IPS-20b (cell line): Measurements from ENCODE around the gene ZFAND6.

ENCODE experiments used
- H3K27ac ChIP-seq: one replicate; pipeline ENCODE4 v1.5.1; 2013; ENCODE audit warnings: low read length
- H3K27me3 ChIP-seq: 2 replicates; pipeline ENCODE4 v1.6.1; 2013; ENCODE audit warnings: mild to moderate bottlenecking, low read length, inconsistent platforms; ENCODE audit not compliant: insufficient read depth
- H3K36me3 ChIP-seq: 2 replicates; pipeline ENCODE4 v1.6.1; 2013; ENCODE audit warnings: low read depth, mild to moderate bottlenecking, inconsistent platforms, low read length, moderate library complexity; ENCODE audit not compliant: insufficient read depth
- H3K4me1 ChIP-seq: 2 replicates; pipeline ENCODE4 v1.6.1; 2013; ENCODE audit warnings: mild to moderate bottlenecking, control low read depth, inconsistent platforms, low read length, moderate library complexity; ENCODE audit not compliant: insufficient read depth
- H3K4me3 ChIP-seq: 2 replicates; pipeline ENCODE4 v1.5.1; 2013; ENCODE audit warnings: mild to moderate bottlenecking, low read length, inconsistent platforms
- H3K9ac ChIP-seq: 2 replicates; pipeline ENCODE4 v1.6.1; 2013; ENCODE audit warnings: low read depth, mild to moderate bottlenecking, inconsistent platforms, low read length, moderate library complexity
- H3K9me3 ChIP-seq: 2 replicates; pipeline ENCODE4 v1.6.1; 2013; ENCODE audit warnings: mild to moderate bottlenecking, low read depth, low read length, inconsistent platforms; ENCODE audit not compliant: insufficient read depth

The ZFAND6 gene

GRCh38 chr15:80161468-80162016, 102.1 kb downstream of the ZFAND6 start:
- Histone ChIP-seq H3K4me3 (no peak overlapping the region), H3K9me3 (no peaks in the 10 kb centered on the region), H3K9ac (no peak overlapping the region), H3K36me3 (peaks cover 35% of the 10 kb centered on the region), H3K4me1 (no peaks in the 10 kb centered on the region), H3K27me3 (no peaks in the 10 kb centered on the region), H3K27ac (no peak overlapping the region)

- Histone ChIP-seq H3K4me3 (no peak overlapping the region), H3K27ac (no peak overlapping the region), H3K27me3 (no peaks in the 10 kb centered on the region), H3K4me1 (no peaks in the 10 kb centered on the region), H3K9me3 (no peaks in the 10 kb centered on the region), H3K36me3 (peaks cover 35% of the 10 kb centered on the region), H3K9ac (no peak overlapping the region)
Observed at GRCh38 chr15:80162059-80162554, 102.6 kb downstream of the ZFAND6 start.

GRCh38 chr15:80163217-80163616, 103.7 kb downstream of the ZFAND6 start:
- Histone ChIP-seq H3K4me3 (no peak overlapping the region), H3K9ac (no peak overlapping the region), H3K27me3 (no peaks in the 10 kb centered on the region), H3K9me3 (no peaks in the 10 kb centered on the region), H3K4me1 (no peaks in the 10 kb centered on the region), H3K36me3 (peaks cover 35% of the 10 kb centered on the region), H3K27ac (no peak overlapping the region)

- no peak overlapping the region for H3K4me3 ChIP-seq
- H3K9me3 ChIP-seq = no peaks in the 10 kb centered on the region
- no peak overlapping the region for H3K9ac ChIP-seq
- H3K27me3 ChIP-seq = no peaks in the 10 kb centered on the region
- H3K27ac ChIP-seq = no peak overlapping the region
- no peaks in the 10 kb centered on the region for H3K4me1 ChIP-seq
- peaks cover 35% of the 10 kb centered on the region for H3K36me3 ChIP-seq
Observed at GRCh38 chr15:80163897-80164296, 104.4 kb downstream of the ZFAND6 start.

GRCh38 chr15:80167936-80168335, 108.5 kb downstream of the ZFAND6 start:
- Histone ChIP-seq H3K27ac (no peak overlapping the region), H3K36me3 (peaks cover 7% of the 10 kb centered on the region; the same call in 1 of the 2 replicates), H3K9ac (no peak overlapping the region), H3K9me3 (no peaks in the 10 kb centered on the region), H3K27me3 (no peaks in the 10 kb centered on the region), H3K4me3 (no peak overlapping the region), H3K4me1 (no peaks in the 10 kb centered on the region)

- Histone ChIP-seq H3K36me3 (peaks cover 2% of the 10 kb centered on the region; the same call in 1 of the 2 replicates), H3K4me3 (no peak overlapping the region), H3K9ac (no peak overlapping the region), H3K9me3 (no peaks in the 10 kb centered on the region), H3K4me1 (no peaks in the 10 kb centered on the region), H3K27me3 (no peaks in the 10 kb centered on the region), H3K27ac (no peak overlapping the region)
Observed at GRCh38 chr15:80168421-80168820, 108.9 kb downstream of the ZFAND6 start.

GRCh38 chr15:80169768-80170357, 110.4 kb downstream of the ZFAND6 start:
- H3K9me3 ChIP-seq = no peaks in the 10 kb centered on the region
- no peak overlapping the region for H3K4me3 ChIP-seq
- no peaks in the 10 kb centered on the region for H3K36me3 ChIP-seq
- H3K9ac ChIP-seq = no peak overlapping the region
- no peaks in the 10 kb centered on the region for H3K27me3 ChIP-seq
- no peak overlapping the region for H3K27ac ChIP-seq
- no peaks in the 10 kb centered on the region for H3K4me1 ChIP-seq

GRCh38 chr15:80170596-80170995, 111.1 kb downstream of the ZFAND6 start:
- no peak overlapping the region for H3K9ac ChIP-seq
- H3K27me3 ChIP-seq = no peaks in the 10 kb centered on the region
- H3K36me3 ChIP-seq = no peaks in the 10 kb centered on the region
- no peak overlapping the region for H3K4me3 ChIP-seq
- H3K4me1 ChIP-seq = no peaks in the 10 kb centered on the region
- H3K27ac ChIP-seq = no peak overlapping the region
- no peaks in the 10 kb centered on the region for H3K9me3 ChIP-seq

GRCh38 chr15:80171787-80172186, 112.3 kb downstream of the ZFAND6 start:
- Histone ChIP-seq H3K4me3 (no peak overlapping the region), H3K27ac (no peak overlapping the region), H3K9me3 (no peaks in the 10 kb centered on the region), H3K4me1 (no peaks in the 10 kb centered on the region), H3K9ac (no peak overlapping the region), H3K36me3 (no peaks in the 10 kb centered on the region), H3K27me3 (no peaks in the 10 kb centered on the region)

GRCh38 chr15:80172401-80172800, 112.9 kb downstream of the ZFAND6 start:
- H3K9me3 ChIP-seq = no peaks in the 10 kb centered on the region
- H3K36me3 ChIP-seq = no peaks in the 10 kb centered on the region
- H3K9ac ChIP-seq = no peak overlapping the region
- no peak overlapping the region for H3K4me3 ChIP-seq
- H3K27me3 ChIP-seq = no peaks in the 10 kb centered on the region
- H3K4me1 ChIP-seq = no peaks in the 10 kb centered on the region
- no peak overlapping the region for H3K27ac ChIP-seq

GRCh38 chr15:80173022-80173759, 113.7 kb downstream of the ZFAND6 start:
- Histone ChIP-seq H3K9ac (no peak overlapping the region), H3K27ac (no peak overlapping the region), H3K27me3 (no peaks in the 10 kb centered on the region), H3K4me1 (no peaks in the 10 kb centered on the region), H3K4me3 (no peak overlapping the region), H3K9me3 (no peaks in the 10 kb centered on the region), H3K36me3 (no peaks in the 10 kb centered on the region)
